Measurements from ENCODE around the gene RNF166.

RNF166 gene

GRCh38 chr16:88723507-88723887 lies 17.3 kb upstream of the RNF166 start:
- no peak for DNase-seq

DNA sequence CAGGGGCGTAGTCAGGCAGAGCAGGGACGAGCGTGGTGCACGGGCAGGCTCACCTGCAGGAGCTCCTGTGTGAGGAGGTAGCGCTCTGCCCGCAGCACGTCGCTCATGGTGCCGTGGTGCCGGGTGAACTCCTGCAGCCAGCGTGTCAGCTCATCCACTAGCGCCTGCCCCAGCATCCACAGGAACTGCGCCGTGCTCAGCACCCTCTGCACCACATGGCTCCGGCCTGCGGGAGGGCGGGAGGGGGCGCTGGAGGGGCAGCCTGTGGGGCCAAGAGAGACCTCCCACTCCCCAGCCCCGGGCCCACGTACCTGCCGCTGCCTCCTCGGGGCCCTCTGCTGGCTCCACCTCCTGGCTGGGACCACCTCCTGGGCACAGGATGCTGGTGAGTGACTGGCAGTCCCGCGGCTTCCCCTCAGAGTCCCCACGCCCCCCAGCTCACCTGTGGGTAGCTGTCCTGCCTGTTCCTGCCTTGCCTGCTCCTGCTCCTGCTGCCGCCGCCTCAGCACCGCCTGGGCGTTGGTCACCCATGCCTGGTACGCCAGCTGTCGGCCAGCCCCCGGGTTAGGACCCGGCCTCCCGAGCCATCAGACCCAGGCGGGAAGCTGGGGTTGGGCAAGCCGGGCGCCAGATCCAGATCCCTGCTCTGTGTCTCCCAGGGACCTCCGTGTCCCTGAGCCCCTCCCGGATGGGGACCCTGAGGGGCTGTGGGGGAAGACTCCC lies 16.7 kb upstream of the RNF166 start:
- DNase-seq: no peak

GRCh38 chr16:88721815-88722755 lies 15.9 kb upstream of the RNF166 start:
- DNase-seq: no peak

GRCh38 chr16:88721236-88721635 lies 15.0 kb upstream of the RNF166 start:
- DNase-seq: no peak

GRCh38 chr16:88720396-88720970 lies 14.3 kb upstream of the RNF166 start:
- DNase-seq: no peak

DNA sequence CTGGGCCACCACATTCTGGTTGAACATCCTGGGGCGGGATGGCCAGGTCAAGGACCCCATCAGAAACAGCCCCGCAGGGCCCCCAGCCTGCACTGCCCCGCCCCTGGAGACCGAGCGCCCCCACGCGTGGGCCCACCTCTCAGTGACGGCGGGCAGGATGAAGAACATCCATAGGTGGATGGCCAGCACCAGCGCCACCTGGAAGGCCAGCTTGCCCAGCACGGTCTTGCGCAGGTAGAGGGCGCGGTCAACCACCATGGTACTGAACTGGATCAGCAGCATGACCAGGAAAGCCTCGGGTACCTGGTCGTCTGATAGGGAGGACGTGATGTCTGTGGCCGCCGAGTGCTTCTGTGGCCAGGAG lies 13.7 kb upstream of the RNF166 start:
- no peak for DNase-seq

DNA sequence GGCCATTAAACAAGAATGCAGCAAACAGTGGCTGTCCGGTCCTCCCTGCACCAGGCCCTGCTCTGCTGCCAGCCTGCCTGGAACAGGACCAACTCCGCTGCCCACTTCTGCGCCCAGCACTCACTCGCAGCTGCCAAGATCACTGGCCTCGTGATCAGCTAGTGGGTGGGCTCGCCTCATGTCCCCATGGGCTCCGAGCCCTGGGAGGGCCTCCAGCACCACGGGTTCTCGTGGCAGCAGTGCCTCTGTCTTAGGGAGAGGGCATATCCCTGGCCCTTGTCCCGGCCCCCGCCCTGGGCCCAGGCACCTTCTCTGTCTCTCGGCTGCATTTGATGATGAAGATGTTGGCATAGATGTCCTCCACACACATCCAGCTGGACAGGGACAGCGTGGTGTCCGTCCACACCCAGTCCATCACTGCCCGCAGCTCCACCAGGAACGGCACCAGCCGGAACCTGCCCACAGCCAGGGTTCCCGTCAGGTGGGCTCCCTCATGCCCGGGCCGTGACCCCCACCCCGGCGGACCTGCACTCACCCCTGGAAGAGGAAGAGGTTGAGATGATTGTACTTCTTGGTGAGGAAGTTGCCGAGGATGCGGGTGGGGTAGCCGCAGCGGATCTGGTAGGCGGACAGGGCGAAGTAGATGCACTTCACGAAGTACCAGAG lies 13.2 kb upstream of the RNF166 start:
- DNase-seq: no peak

GRCh38 chr16:88718178-88718577 lies 12.0 kb upstream of the RNF166 start:
- no peak for DNase-seq

DNA sequence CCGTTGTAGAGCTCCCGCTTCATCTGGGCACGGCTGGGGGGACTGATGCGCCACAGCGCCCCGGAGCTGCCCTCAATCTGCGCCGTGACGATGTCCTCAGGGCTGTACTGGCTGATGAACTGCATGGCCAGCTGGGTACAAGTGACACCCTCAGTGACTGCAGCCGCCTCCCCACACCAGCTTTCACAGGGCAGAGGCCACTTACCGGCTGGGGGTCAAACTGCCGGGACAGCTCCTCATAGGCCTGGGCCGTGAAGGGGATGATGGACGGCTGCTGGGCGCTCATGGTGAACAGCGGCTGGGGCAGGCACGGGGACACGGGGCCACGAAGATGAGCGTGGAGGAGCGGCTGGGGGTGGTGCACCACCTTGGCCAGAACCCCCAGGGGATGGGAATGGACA lies 10.4 kb upstream of the RNF166 start:
- DNase-seq: no peak

- DNase-seq: no peak
These were observed 10.0 kb upstream of the RNF166 start for GRCh38 chr16:88716201-88716600.

DNA sequence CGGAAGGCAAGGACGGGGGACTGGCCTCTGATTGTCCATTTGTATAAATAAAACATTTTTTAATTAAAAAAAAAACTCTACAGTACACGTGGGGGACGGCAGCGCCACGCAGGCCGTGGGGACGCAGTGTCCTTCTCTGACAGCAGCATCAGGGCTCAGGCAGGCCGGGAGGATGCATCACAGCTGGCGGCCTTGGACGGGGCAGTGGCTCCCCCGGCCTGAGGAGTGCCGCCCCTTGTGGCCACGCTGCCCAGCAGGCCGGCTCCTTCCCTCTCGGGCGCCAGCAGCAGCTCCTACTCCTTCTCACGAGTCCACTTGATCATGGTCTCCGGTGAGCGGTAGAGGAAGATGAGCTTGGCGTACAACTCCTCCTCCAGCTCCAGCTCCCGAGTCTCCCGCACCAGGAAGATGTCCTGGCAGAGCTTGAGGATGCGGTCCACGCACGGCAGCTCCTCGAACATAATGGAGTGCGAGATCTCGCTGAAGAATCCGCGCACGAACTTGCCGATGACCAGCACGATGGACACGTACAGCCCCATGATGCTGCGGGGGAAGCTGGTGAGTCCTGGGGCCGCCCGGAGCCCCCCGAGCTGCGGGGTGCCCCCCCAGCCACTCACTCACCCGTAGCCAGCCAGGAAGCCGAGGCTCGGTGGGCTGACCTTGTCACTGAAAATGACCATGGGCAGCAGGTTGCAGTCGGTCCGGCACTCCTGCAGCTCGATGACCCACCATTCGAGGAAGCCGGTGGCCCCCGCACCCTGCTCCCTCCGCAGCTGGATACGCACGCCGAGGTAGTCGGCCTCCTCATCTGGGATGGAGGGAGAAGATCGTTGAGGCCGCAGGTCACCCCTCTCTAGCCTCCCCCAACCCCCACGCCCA lies 9.3 kb upstream of the RNF166 start:
- DNase-seq: no peak

DNA sequence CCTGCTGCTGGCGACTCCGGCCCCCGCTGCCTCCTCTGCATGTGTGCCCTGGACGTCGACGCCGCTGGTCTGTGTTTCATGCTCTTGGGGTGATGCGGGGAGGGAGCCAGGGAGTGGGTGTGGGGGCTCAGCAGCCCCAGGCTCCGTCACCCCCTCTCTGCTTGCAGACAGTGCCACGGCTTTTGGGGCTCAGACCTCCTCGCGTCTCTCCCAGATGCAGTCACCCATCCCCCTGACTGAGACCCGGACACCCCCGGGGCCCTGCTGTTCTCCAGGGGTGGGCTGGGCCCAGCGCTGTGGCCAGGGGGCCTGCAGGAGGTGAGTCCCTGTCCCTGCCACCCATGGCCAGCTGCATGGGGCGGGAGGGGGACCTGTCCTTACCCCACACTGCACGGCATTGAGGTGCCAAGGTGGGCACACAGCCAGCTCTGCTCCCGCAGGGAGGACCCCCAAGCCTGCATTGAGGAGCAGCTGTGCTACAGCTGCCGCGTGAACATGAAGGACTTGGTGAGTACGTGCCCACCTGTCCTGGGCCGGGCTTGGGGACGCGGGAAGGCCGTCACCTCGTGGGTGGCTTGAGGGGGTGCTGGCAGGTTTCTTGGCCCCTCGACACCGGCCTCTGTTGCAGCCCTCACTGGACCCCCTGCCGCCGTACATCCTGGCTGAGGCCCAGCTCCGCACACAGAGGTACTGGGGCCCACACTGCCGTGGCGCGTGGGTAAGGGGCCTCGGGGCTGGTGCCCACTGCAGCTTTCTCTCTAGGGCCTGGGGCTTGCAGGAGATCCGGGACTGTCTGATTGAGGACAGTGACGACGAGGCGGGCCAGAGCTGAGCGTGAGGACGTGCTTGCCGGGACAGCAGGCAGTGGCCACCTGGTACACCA lies 8.5 kb upstream of the RNF166 start:
- no peak for DNase-seq

GRCh38 chr16:88713568-88714419 lies 7.6 kb upstream of the RNF166 start:
- no peak for DNase-seq

DNA sequence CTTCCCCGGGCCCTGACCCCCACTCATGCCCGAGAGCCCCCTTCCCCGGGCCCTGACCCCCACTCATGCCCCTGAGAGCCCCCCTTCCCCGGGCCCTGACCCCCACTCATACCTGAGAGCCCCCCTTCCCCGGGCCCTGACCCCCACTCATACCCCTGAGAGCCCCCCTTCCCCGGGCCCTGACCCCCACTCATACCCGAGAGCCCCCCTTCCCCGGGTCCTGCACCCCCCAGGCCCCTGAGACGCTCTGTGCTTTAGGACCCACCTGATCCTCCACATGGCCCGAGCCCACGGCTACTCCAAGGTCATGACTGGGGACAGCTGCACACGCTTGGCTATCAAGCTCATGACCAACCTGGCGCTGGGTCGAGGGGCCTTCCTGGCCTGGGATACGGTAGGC lies 6.8 kb upstream of the RNF166 start:
- no peak for DNase-seq

DNA sequence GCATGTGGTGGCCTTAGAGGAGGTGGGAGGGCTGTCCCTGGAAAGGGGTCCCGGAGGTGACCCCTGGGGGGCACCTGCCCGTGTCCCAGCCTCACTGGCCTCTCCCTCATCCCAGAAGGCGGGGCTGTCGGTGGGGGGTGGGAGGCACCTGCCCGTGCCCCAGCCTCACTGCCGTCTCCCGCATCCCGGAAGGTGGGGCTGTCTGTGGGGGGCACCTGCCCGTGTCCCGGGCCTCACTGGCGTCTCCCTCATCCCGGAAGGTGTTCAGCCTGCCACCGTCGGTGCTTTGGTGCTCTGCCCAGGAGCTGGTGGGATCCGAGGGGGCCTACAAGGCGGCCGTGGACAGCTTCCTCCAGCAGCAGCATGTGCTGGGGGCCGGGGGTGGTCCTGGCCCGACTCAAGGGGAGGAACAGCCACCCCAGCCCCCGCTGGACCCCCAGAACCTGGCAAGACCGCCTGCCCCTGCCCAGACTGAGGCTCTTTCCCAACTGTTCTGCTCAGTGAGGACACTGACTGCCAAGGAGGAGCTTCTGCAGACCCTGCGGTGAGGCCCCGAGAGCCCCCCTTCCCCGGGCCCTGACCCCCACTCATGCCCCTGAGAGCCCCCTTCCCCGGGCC lies 6.3 kb upstream of the RNF166 start:
- no peak for DNase-seq

GRCh38 chr16:88711750-88712340 lies 5.6 kb upstream of the RNF166 start:
- no peak for DNase-seq

GRCh38 chr16:88710556-88710955 lies 4.3 kb upstream of the RNF166 start:
- no peak for DNase-seq

GRCh38 chr16:88706965-88707826 lies 988 bp upstream of the RNF166 start:
- no peak for DNase-seq

All from right hindlimb (tissue), 1 donor.